IMR-90 (cell line): ENCODE data around the gene HOXA7. TPM values are rescaled to one million over a fixed set of nuclear protein-coding genes. Genes with fewer than 3 reads are reported as not detected.

Source experiments
- ATAC-seq: fragments of 200-7000 bp; cut with Tn5 transposase; 2 replicates; pipeline ENCODE4 v1.9.1; 2020; ENCODE audit warnings: low read depth, mild to moderate bottlenecking, moderate library complexity
- BruUV-seq: library from RNA; stranded (reverse); fragments of 400-500 nt; replicated peaks from 2 replicates; lab custom pipeline; 2021; lab: Mats Ljungman, UMichigan
- CTCF ChIA-PET: fragments of 300-600 bp; formaldehyde crosslinking; extraction: SDS; loops from one replicate; lab custom pipeline; 2021; ENCODE audit warnings: antibody characterized with exemption; lab: Yijun Ruan, JAX
- POLR2A ChIA-PET: fragments of 300-600 bp; sonication (Branson Sonifier 250); formaldehyde crosslinking; loops from one replicate; lab custom pipeline; 2022; ENCODE audit warnings: antibody characterized with exemption; ENCODE audit not compliant: unreplicated experiment; lab: Charles Lee
- DNase-seq: peaks from one replicate; pipeline ENCODE4 v3.0.0; 2013
- H2AFZ ChIP-seq: replicated peaks from 2 replicates; pipeline ENCODE3; 2013; ENCODE audit warnings: low read length, mild to moderate bottlenecking; ENCODE audit not compliant: poor library complexity
- H2AK5ac ChIP-seq: 2 replicates; pipeline ENCODE4 v1.6.1; 2013; ENCODE audit warnings: low read depth, low read length, inconsistent platforms
- H2AK9ac ChIP-seq: replicated peaks from 2 replicates; pipeline ENCODE3; 2013; ENCODE audit warnings: mild to moderate bottlenecking, low read depth, low read length, moderate library complexity; ENCODE audit not compliant: poor library complexity
- H2BK120ac ChIP-seq: 2 replicates; pipeline ENCODE4 v1.6.1; 2013; ENCODE audit warnings: low read depth, low read length, inconsistent platforms
- H2BK15ac ChIP-seq: 3 replicates; pipeline ENCODE4 v1.6.1; 2013; ENCODE audit warnings: low read depth, low read length, inconsistent platforms
- H2BK20ac ChIP-seq: 2 replicates; pipeline ENCODE4 v1.6.1; 2013; ENCODE audit warnings: low read depth, mild to moderate bottlenecking, inconsistent platforms, low read length, moderate library complexity
- H2BK5ac ChIP-seq: 2 replicates; pipeline ENCODE4 v1.6.1; 2013; ENCODE audit warnings: mild to moderate bottlenecking, low read depth, low read length, inconsistent platforms; ENCODE audit not compliant: poor library complexity, severe bottlenecking
- H3K14ac ChIP-seq: replicated peaks from 2 replicates; pipeline ENCODE4 v1.6.1; 2013; ENCODE audit warnings: low read depth, low read length, inconsistent platforms
- H3K18ac ChIP-seq: 2 replicates; pipeline ENCODE4 v1.6.1; 2013; ENCODE audit warnings: low read depth, low read length, control low read depth
- H3K23ac ChIP-seq: 2 replicates; pipeline ENCODE4 v1.6.1; 2013; ENCODE audit warnings: low read depth, low read length, inconsistent platforms
- H3K27ac ChIP-seq: 2 replicates; pipeline ENCODE4 v1.5.1; 2013; ENCODE audit warnings: mild to moderate bottlenecking, control low read depth, low read length; ENCODE audit not compliant: insufficient read depth
- H3K27me3 ChIP-seq: 2 replicates; pipeline ENCODE4 v1.6.1; 2013; ENCODE audit warnings: low read length; ENCODE audit not compliant: control insufficient read depth, insufficient read depth
- H3K36me3 ChIP-seq: 2 replicates; pipeline ENCODE4 v1.6.1; 2013; ENCODE audit warnings: low read length, mixed read lengths; ENCODE audit not compliant: control insufficient read depth, insufficient read depth
- H3K4ac ChIP-seq: 2 replicates; pipeline ENCODE4 v1.6.1; 2013; ENCODE audit warnings: low read depth, low read length, inconsistent platforms
- H3K4me1 ChIP-seq: 2 replicates; pipeline ENCODE4 v1.6.1; 2013; ENCODE audit warnings: low read length, mixed read lengths; ENCODE audit not compliant: control insufficient read depth, insufficient read depth
- H3K4me2 ChIP-seq: 2 replicates; pipeline ENCODE4 v1.6.1; 2013; ENCODE audit warnings: low read depth, mild to moderate bottlenecking, control low read depth, low read length, moderate library complexity
- H3K4me3 ChIP-seq: 2 replicates; pipeline ENCODE4 v1.5.1; 2013; ENCODE audit warnings: low read depth, mild to moderate bottlenecking, control low read depth, low read length, moderate library complexity; ENCODE audit not compliant: insufficient read depth
- H3K56ac ChIP-seq: 2 replicates; pipeline ENCODE4 v1.6.1; 2013; ENCODE audit warnings: low read length, inconsistent platforms; ENCODE audit not compliant: insufficient read depth; ENCODE audit errors: extremely low read depth
- H3K79me1 ChIP-seq, 2 experiments: 2 replicates each; pipeline ENCODE4 v1.6.1; 2013; ENCODE audit warnings: low read length in 2 of 2, inconsistent platforms in 1 of 2, low read depth in 1 of 2
- H3K9ac ChIP-seq: 2 replicates; pipeline ENCODE4 v1.6.1; 2013; ENCODE audit warnings: low read depth, low read length, control low read depth
- H3K9me1 ChIP-seq: 2 replicates; pipeline ENCODE4 v1.6.1; 2013; ENCODE audit warnings: low read length, inconsistent platforms; ENCODE audit not compliant: insufficient read depth
- H3K9me3 ChIP-seq: 2 replicates; pipeline ENCODE4 v1.6.1; 2013; ENCODE audit warnings: low read length; ENCODE audit not compliant: control insufficient read depth, insufficient read depth
- H4K20me1 ChIP-seq: 2 replicates; pipeline ENCODE4 v1.6.1; 2013; ENCODE audit warnings: low read length, inconsistent platforms; ENCODE audit not compliant: insufficient read depth
- H4K5ac ChIP-seq: 2 replicates; pipeline ENCODE4 v1.6.1; 2013; ENCODE audit warnings: mild to moderate bottlenecking, low read depth, low read length, control low read depth
- H4K8ac ChIP-seq, 2 experiments: 2 replicates each; pipeline ENCODE4 v1.6.1; 2013; ENCODE audit warnings: low read depth in 2 of 2, low read length in 2 of 2, control low read depth in 1 of 2, inconsistent platforms in 1 of 2
- H4K91ac ChIP-seq: 2 replicates; pipeline ENCODE4 v1.6.1; 2013; ENCODE audit warnings: low read depth, low read length, inconsistent platforms; ENCODE audit not compliant: insufficient read depth
- BHLHE40 ChIP-seq: fragments of 150-350 bp; IDR thresholded peaks from 2 replicates; pipeline ENCODE4 v1.6.1; 2016; ENCODE audit warnings: mild to moderate bottlenecking, low read depth, low read length
- CEBPB ChIP-seq: IDR thresholded peaks from 2 replicates; pipeline ENCODE4 v1.6.1; 2012; ENCODE audit warnings: low read depth, low read length, improper control_type of control experiment
- ELK1 ChIP-seq: fragments of 150-350 bp; IDR thresholded peaks from 2 replicates; pipeline ENCODE4 v1.6.1; 2016; ENCODE audit warnings: low read depth, mild to moderate bottlenecking, low read length, moderate library complexity, borderline replicate concordance
- FOS ChIP-seq: fragments of 150-350 bp; IDR thresholded peaks from 2 replicates; pipeline ENCODE4 v1.6.1; 2016; ENCODE audit warnings: low read depth, low read length
- MAFK ChIP-seq: IDR thresholded peaks from 2 replicates; pipeline ENCODE4 v1.6.1; 2012; ENCODE audit warnings: low read depth, low read length, improper control_type of control experiment
- MAZ ChIP-seq: IDR thresholded peaks from 2 replicates; pipeline ENCODE4 v1.6.1; 2012; ENCODE audit warnings: low read depth, mild to moderate bottlenecking, low read length, improper control_type of control experiment, moderate library complexity, borderline replicate concordance
- NFE2L2 ChIP-seq: fragments of 150-350 bp; IDR thresholded peaks from 2 replicates; pipeline ENCODE4 v1.6.1; 2016; ENCODE audit warnings: low read depth, mild to moderate bottlenecking, low read length
- POLR2A ChIP-seq: IDR thresholded peaks from 2 replicates; pipeline ENCODE4 v1.6.1; 2012; ENCODE audit warnings: mild to moderate bottlenecking, low read depth, low read length
- RFX5 ChIP-seq: IDR thresholded peaks from 2 replicates; pipeline ENCODE4 v1.8.0; 2012; ENCODE audit warnings: low read depth, mild to moderate bottlenecking, low read length, moderate library complexity
- WGBS, 2 experiments: methylation state at CpG; one replicate each; pipeline versions ENCODE4 v1.1.5 to v1.1.7; 2013; ENCODE audit warnings: missing lambda C conversion rate in 2 of 2; ENCODE audit not compliant: insufficient read length in 1 of 2; ENCODE audit errors: extremely low coverage in 2 of 2; 5-methylcytosine and 5-hydroxymethylcytosine counted together
- dilution Hi-C: fragments of 300-500 bp; cut with HindIII; formaldehyde crosslinking; loops from one replicate; pipeline ENCODE4 v1.14.3; 2018; ENCODE audit warnings: low sequenced_read_pairs; ENCODE audit not compliant: unreplicated experiment
- in situ Hi-C: fragments of 300-500 bp; cut with MboI; formaldehyde crosslinking; loops from 3 replicates; pipeline ENCODE4 v1.14.3; 2019; ENCODE audit warnings: low sequenced_read_pairs, inconsistent platforms, mixed read lengths
- intact Hi-C: fragments of 100-400 bp; cut with micrococcal nuclease; formaldehyde crosslinking; loops from 2 replicates; pipeline ENCODE4 v1.10.0; 2022
- polyA plus RNA-seq, 3 experiments: library from polyadenylated mRNA; depleted of rRNA; stranded (reverse); fragments of >200 nt; gene quantifications; 2 replicates each; pipeline ENCODE4 v1.2.3, GENCODE V29; 2012; ENCODE audit warnings: low replicate concordance in 1 of 3
- total RNA-seq: library from RNA; depleted of rRNA; stranded (reverse); fragments of >200 nt; gene quantifications from 2 replicates; pipeline ENCODE4 v1.2.3, GENCODE V29; 2012

The HOXA7 gene
- total and polyA plus RNA-seq, 2 of the 4 experiments (the other 2 are of a cell fraction): 0.18 to 1.7 TPM

GRCh38 chr7:27134392-27134791 lies 22.1 kb downstream of the HOXA7 start:
- Histone ChIP-seq H3K9me3 (no peaks in the 10 kb centered on the region), H3K9ac (no peak overlapping the region), H3K4me3 (no peak overlapping the region), H3K18ac (no peak overlapping the region), H3K36me3 (no peaks in the 10 kb centered on the region), H3K14ac (no peak overlapping the region), H3K4me2 (peak overlapping the region; percentile 64; the same call in 1 of the 2 replicates), H4K5ac (no peak overlapping the region), H3K56ac (no peak overlapping the region), H3K27me3 (no peaks in the 10 kb centered on the region), H2AK5ac (no peak overlapping the region), H2BK120ac (no peak overlapping the region), H2AK9ac (no peak overlapping the region), H4K91ac (no peak overlapping the region), H3K79me1 (peaks cover 16 to 41% of the 10 kb centered on the region in 2 experiments), H3K4ac (no peak overlapping the region), H2BK20ac (no peak overlapping the region), H2BK15ac (0 out of 3 replicates have a peak overlapping the region, but pooled peaks have one; percentile 3), H2AFZ (no peak overlapping the region), H3K4me1 (peaks cover 24% of the 10 kb centered on the region), H4K8ac (no peak overlapping the region), H4K20me1 (no peaks in the 10 kb centered on the region), H2BK5ac (peak overlapping the region; percentile 28), H3K27ac (no peak overlapping the region; the same call in 1 of the 2 replicates), H3K23ac (no peak overlapping the region), H3K9me1 (peaks cover 8% of the 10 kb centered on the region; the same call in 1 of the 2 replicates)
- ATAC-seq: no peak
- dilution Hi-C loops: no loop called here
- intact Hi-C loops: loop anchor here (5.0 kb wide), 1 partner anchor 102 kb away; no protein-coding TSS in a partner anchor
- ChIA-PET POLR2A (interaction anchor here (0.6 kb wide), 1 partner anchor 25 kb away, joined by 4 read pairs; no protein-coding TSS in a partner anchor), CTCF (no interaction called here)
- no TSS peak for BruUV-seq
- TF ChIP-seq MAFK (0 out of 2 replicates have a peak, but pooled peaks have one; percentile 1), BHLHE40 (peak; percentile 61), ELK1 (no peak), MAZ (peak; percentile 45; the same call in 1 of the 2 replicates), POLR2A (peak; percentile 76), CEBPB (peak; percentile 96), FOS (peak; percentile 77), RFX5 (no peak), NFE2L2 (no peak)
- WGBS, 2 experiments: no CpG with 5 or more reads among the region's 2 CpGs
- in situ Hi-C loops: no loop called here
- DNase-seq: peak; percentile 97
